ENCODE data around the gene SLC13A5.

DNA sequence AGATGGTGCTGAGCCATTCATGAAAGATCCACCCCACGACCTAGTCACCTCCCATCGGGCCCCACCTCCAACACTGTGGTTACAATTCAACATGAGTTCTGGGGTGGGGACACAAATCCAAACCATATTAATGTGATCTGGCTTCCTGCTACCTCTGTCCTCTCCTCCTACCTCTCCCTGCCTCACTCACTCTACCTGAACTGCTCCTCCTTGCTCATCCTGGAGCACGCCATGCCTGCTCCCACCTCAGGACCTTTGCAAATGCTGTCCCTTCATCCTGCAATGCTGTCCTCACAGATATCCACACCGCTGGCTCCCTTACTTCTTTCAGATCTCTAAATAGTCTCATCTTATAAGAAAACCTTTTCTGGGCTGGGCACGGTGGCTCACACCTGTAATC, 10.8 kb upstream of the SLC13A5 start:
- TF ChIP-seq EP300 (IDR thresholded peaks at IDR 0.05) (no peak), POLR2A (IDR thresholded peaks at IDR 0.05) (no peak)
- TF ChIP-seq, protein P1, sequence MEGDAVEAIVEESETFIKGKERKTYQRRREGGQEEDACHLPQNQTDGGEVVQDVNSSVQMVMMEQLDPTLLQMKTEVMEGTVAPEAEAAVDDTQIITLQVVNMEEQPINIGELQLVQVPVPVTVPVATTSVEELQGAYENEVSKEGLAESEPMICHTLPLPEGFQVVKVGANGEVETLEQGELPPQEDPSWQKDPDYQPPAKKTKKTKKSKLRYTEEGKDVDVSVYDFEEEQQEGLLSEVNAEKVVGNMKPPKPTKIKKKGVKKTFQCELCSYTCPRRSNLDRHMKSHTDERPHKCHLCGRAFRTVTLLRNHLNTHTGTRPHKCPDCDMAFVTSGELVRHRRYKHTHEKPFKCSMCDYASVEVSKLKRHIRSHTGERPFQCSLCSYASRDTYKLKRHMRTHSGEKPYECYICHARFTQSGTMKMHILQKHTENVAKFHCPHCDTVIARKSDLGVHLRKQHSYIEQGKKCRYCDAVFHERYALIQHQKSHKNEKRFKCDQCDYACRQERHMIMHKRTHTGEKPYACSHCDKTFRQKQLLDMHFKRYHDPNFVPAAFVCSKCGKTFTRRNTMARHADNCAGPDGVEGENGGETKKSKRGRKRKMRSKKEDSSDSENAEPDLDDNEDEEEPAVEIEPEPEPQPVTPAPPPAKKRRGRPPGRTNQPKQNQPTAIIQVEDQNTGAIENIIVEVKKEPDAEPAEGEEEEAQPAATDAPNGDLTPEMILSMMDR (IDR thresholded peaks at IDR 0.05), result no peak
